HG03558 (cell line): ENCODE data around the gene TRIM51.
"Not testable (repeated sequence)": the region's sequence is repeated elsewhere in the genome, so short reads cannot be mapped to it uniquely, and the experiment has no call there.

Experiments
- ATAC-seq: cut with Tn5 transposase; IDR thresholded peaks from one replicate; pipeline ENCODE4 v1.9.1; 2021; ENCODE audit warnings: moderate number of reproducible peaks; ENCODE audit not compliant: unreplicated experiment; ENCODE audit errors: extremely low read depth

TRIM51 gene

GRCh38 chr11:55882997-55883396 is at the start of gene TRIM51:
TRIM51 (plus strand) TSS chr11:55883297; CDS start chr11:55885429, 2,132 bp downstream.
- ATAC-seq = not testable (repeated sequence)

GRCh38 chr11:55838452-55838851 is 44.6 kb upstream of the TRIM51 start, which contains the start of gene OR5D16:
OR5D16 (plus strand) TSS chr11:55838752; CDS start chr11:55838752, 0 bp downstream.
- ATAC-seq = no peak

GRCh38 chr11:55847453-55847852 is 35.6 kb upstream of the TRIM51 start:
- ATAC-seq = no peak

- ATAC-seq = no peak
Measured at GRCh38 chr11:55849037-55849436, 34.1 kb upstream of the TRIM51 start.

GRCh38 chr11:55852141-55852540 is 31.0 kb upstream of the TRIM51 start:
- ATAC-seq = no peak

- ATAC-seq = no peak
Measured at GRCh38 chr11:55854704-55855103, 28.4 kb upstream of the TRIM51 start.

GRCh38 chr11:55867354-55867753 is 15.7 kb upstream of the TRIM51 start:
- ATAC-seq = not testable (repeated sequence)

GRCh38 chr11:55872731-55873130 is 10.4 kb upstream of the TRIM51 start:
- ATAC-seq = not testable (repeated sequence)

- not testable (repeated sequence) for ATAC-seq
Measured at GRCh38 chr11:55873146-55873545, 10.0 kb upstream of the TRIM51 start.

GRCh38 chr11:55884995-55885394 is 1.9 kb downstream of the TRIM51 start:
- ATAC-seq = not testable (repeated sequence)

- not testable (repeated sequence) for ATAC-seq
Measured at GRCh38 chr11:55885481-55885880, 2.4 kb downstream of the TRIM51 start.

- no peak for ATAC-seq
Measured at GRCh38 chr11:55895216-55895615, 12.1 kb downstream of the TRIM51 start.

- no peak for ATAC-seq
Measured at GRCh38 chr11:55902308-55902707, 19.2 kb downstream of the TRIM51 start.

GRCh38 chr11:55914482-55914881 is 31.4 kb downstream of the TRIM51 start, which contains the start of gene OR5W2:
OR5W2 (minus strand) TSS chr11:55914582; CDS start chr11:55914582, 0 bp downstream.
- ATAC-seq = no peak

GRCh38 chr11:55920537-55920936 is 37.4 kb downstream of the TRIM51 start:
- ATAC-seq = no peak

GRCh38 chr11:55936300-55936699 is 53.2 kb downstream of the TRIM51 start, which contains the start of gene OR5I1:
OR5I1 (minus strand) TSS chr11:55936400; CDS start chr11:55936400, 0 bp downstream.
- no peak for ATAC-seq
